HG03457 (cell line): ENCODE data around the gene KRT13.

Experiments used
- ATAC-seq: cut with Tn5 transposase; IDR thresholded peaks from one replicate; pipeline ENCODE4 v1.9.1; 2021; ENCODE audit warnings: moderate number of reproducible peaks; ENCODE audit not compliant: unreplicated experiment

The KRT13 gene

DNA sequence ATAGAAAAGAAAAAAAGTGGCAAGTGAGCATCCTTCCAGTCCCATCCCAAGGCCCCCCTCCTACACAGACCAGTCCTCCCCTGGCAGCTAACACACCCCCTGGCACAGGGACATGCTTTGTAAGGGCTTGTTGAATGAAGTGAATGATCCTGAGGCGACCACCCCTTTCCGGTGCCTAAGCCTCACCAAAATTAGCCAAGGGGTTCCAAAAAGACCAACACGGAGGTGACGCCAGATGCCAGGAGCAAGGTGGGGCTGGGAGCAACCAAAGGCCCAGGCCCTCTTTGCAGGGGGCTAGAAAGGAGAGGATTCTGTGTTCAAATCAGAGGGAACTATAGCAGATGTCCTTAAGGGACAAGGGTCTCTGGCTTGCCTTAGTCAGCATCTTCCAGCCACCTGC is 30.0 kb downstream of the KRT13 start:
- no peak for ATAC-seq

DNA sequence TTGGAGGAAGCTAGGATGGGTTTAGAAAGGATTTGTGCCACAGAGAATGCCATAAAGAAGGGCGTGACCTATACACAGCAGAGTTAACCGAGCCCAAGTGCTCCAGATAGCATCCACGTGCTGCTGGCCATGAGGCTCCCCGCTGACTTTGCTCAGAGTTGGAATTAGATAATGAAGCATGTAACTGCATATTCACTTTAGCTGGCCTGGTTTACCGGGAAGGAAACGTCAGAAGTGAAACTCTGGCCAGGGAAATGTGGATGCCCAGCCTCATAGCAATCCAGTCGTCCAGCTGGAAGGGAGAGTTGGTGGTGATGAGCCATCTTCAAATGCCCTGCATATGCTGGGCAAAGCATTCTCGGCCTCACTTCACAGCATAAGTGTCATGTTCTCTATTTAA is 30.5 kb downstream of the KRT13 start:
- no peak for ATAC-seq

DNA sequence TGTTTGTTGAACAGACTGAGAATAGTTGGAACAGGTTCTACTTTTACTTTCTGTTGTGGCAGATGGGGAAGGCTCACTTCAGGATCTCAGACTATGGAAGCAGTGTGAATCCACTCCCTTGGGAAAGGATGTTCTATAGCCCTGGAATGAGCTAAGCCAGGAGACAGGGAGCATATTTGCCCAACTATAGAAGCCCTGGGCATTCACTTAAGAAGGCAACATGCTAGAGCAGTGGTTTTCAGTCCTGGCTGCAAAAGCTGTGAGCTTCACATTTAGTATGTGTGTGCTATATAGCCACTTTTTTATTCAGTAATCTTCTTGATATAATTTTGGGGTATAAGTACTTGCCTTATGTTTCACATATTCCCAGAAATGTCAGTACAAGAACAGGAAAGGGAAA is 37.1 kb downstream of the KRT13 start:
- ATAC-seq = no peak

DNA sequence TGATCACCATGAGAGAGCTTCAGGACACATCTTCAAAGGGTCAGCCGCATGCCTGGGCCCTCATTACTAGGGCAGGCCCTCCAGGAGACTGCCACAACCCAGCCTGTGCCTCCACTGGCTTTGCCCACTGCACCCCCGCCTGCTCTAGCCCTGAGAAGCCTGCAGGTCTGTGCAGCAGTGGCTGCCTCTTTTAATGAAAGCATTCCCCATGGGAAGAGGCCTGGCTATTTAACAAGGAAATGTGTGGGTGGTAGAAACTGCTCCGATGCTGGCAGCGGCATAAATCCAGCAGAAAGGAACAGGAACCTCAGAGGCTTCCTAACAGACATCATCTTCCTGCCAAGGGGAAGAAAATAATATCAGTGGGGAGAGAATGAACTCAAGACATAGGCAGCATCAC is 37.9 kb downstream of the KRT13 start:
- no peak for ATAC-seq

DNA sequence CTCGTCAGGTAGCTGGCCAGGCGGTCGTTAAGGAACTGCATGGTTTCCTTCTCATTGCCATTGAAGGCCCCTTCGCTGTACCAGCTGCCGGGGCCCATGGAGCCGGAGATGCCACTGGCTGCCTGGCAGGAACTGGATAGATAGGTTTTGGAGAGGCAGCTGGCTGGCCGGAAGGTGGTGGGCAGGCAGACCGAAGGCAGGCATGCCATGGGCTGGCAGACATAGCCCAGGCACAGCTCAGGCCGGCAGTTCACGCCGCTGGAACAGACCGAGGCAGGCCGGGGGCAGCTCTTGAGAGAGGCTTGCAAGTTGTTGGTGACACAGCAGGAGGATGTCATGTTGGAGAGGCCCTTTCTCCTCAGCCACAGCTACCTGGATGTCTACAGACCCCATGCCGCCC is 38.4 kb downstream of the KRT13 start, which contains the start of gene KRT32:
TSS of gene KRT32 (minus strand) at position 399 of the 400 bp plus-strand sequence. CDS start at position 338, 61 bp downstream.
- no peak for ATAC-seq

DNA sequence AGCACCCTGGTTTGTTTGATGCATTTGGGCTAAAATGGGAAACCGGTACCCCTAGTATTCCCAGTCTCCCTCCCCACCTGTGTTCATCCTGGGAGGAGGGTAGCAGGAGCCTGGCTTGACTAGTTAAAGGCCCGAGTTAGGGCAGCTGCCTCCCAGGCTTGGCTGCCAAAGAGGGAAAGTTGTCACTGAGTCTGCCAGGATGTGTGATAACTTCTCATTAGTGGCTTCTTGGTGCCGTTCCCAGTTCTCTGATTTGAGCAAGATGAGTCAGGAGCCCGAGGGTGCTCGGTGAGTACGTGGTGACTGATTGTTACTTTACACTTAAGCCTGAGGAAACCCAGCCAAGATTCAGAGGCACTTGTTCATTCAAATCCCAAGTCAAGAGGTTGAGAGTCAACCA is 40.7 kb downstream of the KRT13 start:
- no peak for ATAC-seq

DNA sequence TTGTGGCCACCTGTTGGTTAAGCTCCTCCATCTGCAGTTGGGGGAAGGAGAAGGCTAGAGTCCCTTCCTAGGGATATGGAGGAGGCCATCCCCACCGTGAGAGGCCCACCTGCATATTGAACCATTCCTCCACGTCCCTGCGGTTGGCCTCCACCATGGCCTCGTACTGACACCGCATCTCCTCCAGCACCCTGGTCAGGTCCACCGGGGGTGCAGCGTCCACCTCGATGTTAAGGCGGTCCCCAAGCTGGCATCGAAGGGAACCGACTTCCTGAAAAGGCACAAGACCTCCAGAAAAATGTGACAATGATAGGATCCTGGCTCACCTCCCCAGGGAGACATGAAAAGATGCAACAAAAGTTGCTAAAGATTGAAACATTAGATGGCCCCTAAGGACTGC is 41.2 kb downstream of the KRT13 start:
- no peak for ATAC-seq

DNA sequence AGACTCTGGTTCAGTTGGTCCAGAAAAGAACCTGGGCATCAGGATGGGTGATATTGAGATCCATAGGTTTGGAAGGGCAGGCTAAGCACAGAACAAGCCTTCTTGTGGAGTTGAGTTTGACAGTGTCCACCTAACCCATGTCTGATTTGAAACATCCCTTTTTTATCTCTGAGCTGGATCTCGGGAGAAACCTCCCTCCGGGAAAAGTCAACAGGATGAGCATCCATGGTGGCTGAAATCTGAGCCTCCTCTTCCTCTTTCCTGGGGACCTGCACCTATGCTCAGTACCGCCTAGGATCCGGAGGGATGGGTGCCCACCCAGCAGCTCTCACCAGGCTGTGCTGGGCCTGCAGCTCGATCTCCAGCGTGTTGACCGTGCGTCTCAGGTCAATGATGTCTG is 41.7 kb downstream of the KRT13 start:
- no peak for ATAC-seq

DNA sequence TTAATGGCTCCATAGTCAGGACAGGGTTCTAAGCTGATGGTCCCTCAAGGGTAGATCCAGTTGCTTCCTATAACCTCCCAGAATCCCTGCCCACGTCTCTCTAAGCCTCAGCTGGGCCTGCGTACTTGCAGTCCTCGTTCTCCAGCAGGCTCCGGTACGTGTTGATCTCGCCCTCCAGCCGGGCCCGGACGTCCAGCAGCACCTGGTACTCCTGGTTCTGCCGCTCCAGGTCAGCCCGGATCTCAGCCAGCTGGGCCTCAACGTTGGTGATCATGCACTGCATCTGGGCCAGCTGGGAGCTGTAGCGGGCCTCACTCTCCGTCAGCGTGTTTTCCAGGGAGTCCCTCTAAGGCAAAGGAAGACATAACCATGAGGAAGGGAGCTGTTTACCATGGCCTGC is 42.7 kb downstream of the KRT13 start:
- no peak for ATAC-seq

DNA sequence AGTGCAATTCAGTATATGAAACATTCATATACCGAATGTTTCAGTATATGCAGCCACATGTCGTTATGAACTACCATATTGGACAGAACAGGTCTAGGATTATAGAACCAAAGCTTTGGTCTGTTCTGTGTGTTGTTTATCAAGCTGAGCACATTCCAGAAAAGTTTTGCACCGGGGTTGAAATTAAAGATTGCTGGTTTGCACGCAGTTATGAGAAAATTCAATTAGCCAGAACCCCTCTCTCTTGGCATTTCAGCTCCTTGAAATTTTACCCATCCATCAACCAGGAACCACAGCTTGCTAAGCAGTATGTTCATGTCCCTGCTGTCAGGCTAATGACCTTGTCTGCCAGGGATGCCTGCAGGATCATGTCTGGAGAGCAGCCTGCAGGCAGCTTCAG is 47.7 kb downstream of the KRT13 start:
- no peak for ATAC-seq

DNA sequence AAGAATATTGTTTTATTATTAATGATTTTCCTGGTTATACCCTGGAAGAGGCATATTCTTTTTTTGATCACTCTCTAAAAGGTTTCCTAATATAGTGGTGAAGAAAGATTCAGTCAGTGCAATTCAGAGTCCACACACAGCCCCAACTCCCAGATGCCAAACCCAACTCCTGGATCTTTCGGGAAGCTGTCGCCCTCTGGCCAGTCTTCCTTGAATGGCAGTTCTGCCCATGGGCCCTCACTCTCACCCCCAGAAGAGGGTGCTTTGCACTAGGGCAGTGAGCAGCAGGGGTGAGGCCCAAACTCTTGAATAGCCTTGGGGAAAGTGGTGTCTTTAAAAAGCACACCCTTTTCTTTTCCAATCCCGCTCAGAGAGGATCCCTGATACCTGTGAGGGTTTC is 49.2 kb downstream of the KRT13 start:
- ATAC-seq = no peak

DNA sequence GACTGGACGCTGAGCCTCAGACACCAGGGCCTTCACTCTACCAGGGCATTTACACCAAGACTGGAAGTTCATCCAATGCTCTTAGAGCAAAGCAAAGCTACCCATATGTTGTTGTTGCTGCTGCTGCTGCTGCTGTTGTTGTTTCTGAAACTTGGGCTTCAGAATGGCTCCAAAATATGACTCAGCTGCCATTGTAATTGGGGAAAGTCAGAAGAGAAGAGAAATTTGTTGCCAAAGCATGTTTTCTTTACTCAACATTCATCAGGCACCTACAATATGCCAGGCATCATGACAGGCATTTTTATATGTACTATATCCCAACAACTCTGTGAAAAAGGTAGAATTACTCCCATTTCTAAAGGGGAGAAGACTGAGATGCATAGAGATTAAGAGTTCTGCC is 50.2 kb downstream of the KRT13 start:
- ATAC-seq = no peak

DNA sequence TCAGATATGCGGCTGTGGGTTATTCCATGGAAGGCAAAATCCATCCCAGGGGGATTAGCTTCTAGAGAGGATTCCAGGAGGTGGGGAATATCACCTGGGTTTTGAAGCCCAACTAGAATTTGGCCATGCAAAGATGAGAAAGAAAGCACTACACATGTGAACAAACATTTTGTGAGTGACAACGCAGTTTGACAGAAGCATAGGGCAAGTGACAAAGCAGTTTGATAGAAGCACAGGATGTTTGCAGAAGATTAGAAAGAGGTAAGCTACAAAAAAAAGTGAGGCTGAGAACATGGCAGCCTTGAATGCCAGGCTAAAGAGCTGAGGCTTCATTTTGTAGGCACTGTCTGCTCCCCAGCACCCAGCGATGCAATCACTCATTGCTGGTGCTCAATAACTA is 52.3 kb downstream of the KRT13 start:
- ATAC-seq = no peak

DNA sequence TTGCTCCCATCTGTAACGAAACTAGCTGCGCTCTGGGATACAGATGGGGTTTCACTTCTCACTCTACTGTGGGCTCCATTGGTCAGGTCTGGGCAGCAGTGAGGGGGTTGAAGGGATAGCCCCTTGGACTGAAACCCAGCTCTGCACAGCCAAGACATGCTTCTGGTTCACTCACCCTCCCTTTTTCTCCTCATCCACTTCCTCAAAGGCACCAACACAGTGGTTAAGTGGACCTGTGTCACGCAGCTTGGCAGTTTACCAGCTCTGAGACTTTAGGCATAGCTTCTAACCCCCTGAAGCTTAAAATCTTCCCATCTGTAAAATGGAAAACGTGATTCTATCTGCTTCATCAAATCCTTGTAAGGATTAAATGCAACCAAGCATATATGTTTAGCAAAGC is 53.1 kb downstream of the KRT13 start:
- no peak for ATAC-seq

DNA sequence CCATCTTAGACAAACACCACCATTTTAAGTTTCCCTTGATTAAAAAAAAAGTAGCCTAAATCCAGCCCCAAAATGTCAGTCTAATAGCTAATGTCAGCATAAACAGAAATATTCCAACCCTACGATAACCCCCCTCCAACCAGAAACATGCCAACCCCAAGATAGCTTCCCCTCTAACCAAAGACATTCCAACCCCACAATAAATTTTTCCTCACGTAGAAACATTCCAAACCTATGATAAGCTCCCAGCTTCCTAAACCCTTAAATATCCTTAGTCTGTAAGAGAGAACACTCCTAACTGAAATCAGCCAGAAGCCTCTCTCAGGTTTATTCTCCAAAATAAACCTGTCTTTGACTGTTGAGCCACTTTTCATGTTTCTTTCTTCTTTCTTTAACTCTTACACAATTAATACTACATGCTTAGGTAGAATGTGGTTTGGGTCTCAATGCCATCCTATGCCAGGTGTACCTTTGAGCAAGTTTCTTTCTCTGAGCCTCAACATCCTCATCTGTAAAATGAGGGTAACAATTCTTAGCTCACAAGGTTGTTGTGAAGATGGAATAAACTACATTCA is 54.2 kb downstream of the KRT13 start:
- no peak for ATAC-seq
